ENCODE results near the gene RYR2. TPM values are rescaled to one million over a fixed set of nuclear protein-coding genes. Genes with fewer than 3 reads are reported as not detected.
A peak's percentile ranks its signal among the peaks of the same experiment; 100 is the strongest.

Gene RYR2
- total and polyA plus RNA-seq, 9 donors, result 2.3 to 4.7 (median 3.3) TPM

GRCh38 chr1:237677979-237678378 lies 636.0 kb downstream of the RYR2 start:
- Histone ChIP-seq H3K27ac (ENCODE audit: low read length) (no peak overlapping the region), H3K9me3 (replicated peaks; ENCODE audit: control insufficient read depth, low read depth, low read length) (no peaks in the 10 kb centered on the region), H3K4me1 (ENCODE audit: control insufficient read depth, insufficient read depth, low read length) (no peaks in the 10 kb centered on the region), H3K36me3 (ENCODE audit: control insufficient read depth, insufficient read depth, low read length) (no peaks in the 10 kb centered on the region), H3K4me3 (ENCODE audit: low read length) (no peak overlapping the region), H3K27me3 (ENCODE audit: control insufficient read depth, insufficient read depth, low read length) (no peaks in the 10 kb centered on the region)
- WGBS (ENCODE audit: insufficient coverage), result no CpG with 5 or more reads among the region's 3 CpGs
- peak; percentile 60 for DNase-seq

- DNase-seq, result no peak
- no peaks in the 10 kb centered on the region for H3K4me1 ChIP-seq (ENCODE audit: control insufficient read depth, insufficient read depth, low read length)
- H3K36me3 ChIP-seq (ENCODE audit: control insufficient read depth, insufficient read depth, low read length), result no peaks in the 10 kb centered on the region
- H3K4me3 ChIP-seq (ENCODE audit: low read length), result no peak overlapping the region
- H3K27ac ChIP-seq (ENCODE audit: low read length), result no peak overlapping the region
- 86% methylated on average over 4 of the region's 6 CpGs for WGBS (ENCODE audit: insufficient coverage)
- H3K9me3 ChIP-seq (replicated peaks; ENCODE audit: control insufficient read depth, low read depth, low read length), result no peaks in the 10 kb centered on the region
- H3K27me3 ChIP-seq (ENCODE audit: control insufficient read depth, insufficient read depth, low read length), result no peaks in the 10 kb centered on the region
Measured at GRCh38 chr1:237679687-237680086, 637.7 kb downstream of the RYR2 start.

GRCh38 chr1:237681210-237681609 lies 639.2 kb downstream of the RYR2 start:
- Histone ChIP-seq H3K36me3 (ENCODE audit: control insufficient read depth, insufficient read depth, low read length) (no peaks in the 10 kb centered on the region), H3K4me1 (ENCODE audit: control insufficient read depth, insufficient read depth, low read length) (no peaks in the 10 kb centered on the region), H3K27ac (ENCODE audit: low read length) (no peak overlapping the region), H3K9me3 (replicated peaks; ENCODE audit: control insufficient read depth, low read depth, low read length) (no peaks in the 10 kb centered on the region), H3K4me3 (ENCODE audit: low read length) (no peak overlapping the region), H3K27me3 (ENCODE audit: control insufficient read depth, insufficient read depth, low read length) (no peaks in the 10 kb centered on the region)
- peak; percentile 83 for DNase-seq
- 20% methylated on average over 1 of the region's 6 CpGs for WGBS (ENCODE audit: insufficient coverage)

GRCh38 chr1:237684236-237684635 lies 642.3 kb downstream of the RYR2 start:
- no peaks in the 10 kb centered on the region for H3K4me1 ChIP-seq (ENCODE audit: control insufficient read depth, insufficient read depth, low read length)
- H3K27ac ChIP-seq (ENCODE audit: low read length), result no peak overlapping the region
- 70% methylated on average over 2 of the region's 6 CpGs for WGBS (ENCODE audit: insufficient coverage)

GRCh38 chr1:237685551-237685950 lies 643.6 kb downstream of the RYR2 start:
- no peak overlapping the region for H3K4me3 ChIP-seq (ENCODE audit: low read length)
- no peaks in the 10 kb centered on the region for H3K9me3 ChIP-seq (replicated peaks; ENCODE audit: control insufficient read depth, low read depth, low read length)
- no peaks in the 10 kb centered on the region for H3K36me3 ChIP-seq (ENCODE audit: control insufficient read depth, insufficient read depth, low read length)
- no peak for DNase-seq
- no peaks in the 10 kb centered on the region for H3K27me3 ChIP-seq (ENCODE audit: control insufficient read depth, insufficient read depth, low read length)
- no peaks in the 10 kb centered on the region for H3K4me1 ChIP-seq (ENCODE audit: control insufficient read depth, insufficient read depth, low read length)
- H3K27ac ChIP-seq (ENCODE audit: low read length), result no peak overlapping the region
- WGBS (ENCODE audit: insufficient coverage), result no CpG with 5 or more reads among the region's 1 CpG

More at GRCh38 chr1:237684236-237684635, 642.3 kb downstream of the RYR2 start:
- no peaks in the 10 kb centered on the region for H3K36me3 ChIP-seq (ENCODE audit: control insufficient read depth, insufficient read depth, low read length)
- no peak for DNase-seq
- H3K4me3 ChIP-seq (ENCODE audit: low read length), result no peak overlapping the region
- no peaks in the 10 kb centered on the region for H3K9me3 ChIP-seq (replicated peaks; ENCODE audit: control insufficient read depth, low read depth, low read length)
- no peaks in the 10 kb centered on the region for H3K27me3 ChIP-seq (ENCODE audit: control insufficient read depth, insufficient read depth, low read length)

GRCh38 chr1:237687804-237688203 lies 645.8 kb downstream of the RYR2 start:
- no peaks in the 10 kb centered on the region for H3K9me3 ChIP-seq (replicated peaks; ENCODE audit: control insufficient read depth, low read depth, low read length)
- no peaks in the 10 kb centered on the region for H3K27me3 ChIP-seq (ENCODE audit: control insufficient read depth, insufficient read depth, low read length)
- WGBS (ENCODE audit: insufficient coverage), result 19% methylated on average over 2 of the region's 5 CpGs
- H3K27ac ChIP-seq (ENCODE audit: low read length), result no peak overlapping the region
- H3K4me3 ChIP-seq (ENCODE audit: low read length), result no peak overlapping the region
- H3K36me3 ChIP-seq (ENCODE audit: control insufficient read depth, insufficient read depth, low read length), result no peaks in the 10 kb centered on the region
- H3K4me1 ChIP-seq (ENCODE audit: control insufficient read depth, insufficient read depth, low read length), result no peaks in the 10 kb centered on the region
- peak; percentile 76 for DNase-seq

- H3K9me3 ChIP-seq (replicated peaks; ENCODE audit: control insufficient read depth, low read depth, low read length), result no peaks in the 10 kb centered on the region
- H3K36me3 ChIP-seq (ENCODE audit: control insufficient read depth, insufficient read depth, low read length), result no peaks in the 10 kb centered on the region
- no peak overlapping the region for H3K4me3 ChIP-seq (ENCODE audit: low read length)
- no peaks in the 10 kb centered on the region for H3K27me3 ChIP-seq (ENCODE audit: control insufficient read depth, insufficient read depth, low read length)
- no peak overlapping the region for H3K27ac ChIP-seq (ENCODE audit: low read length)
- WGBS (ENCODE audit: insufficient coverage), result no CpG with 5 or more reads among the region's 2 CpGs
- H3K4me1 ChIP-seq (ENCODE audit: control insufficient read depth, insufficient read depth, low read length), result no peaks in the 10 kb centered on the region
- no peak for DNase-seq
Measured at GRCh38 chr1:237690656-237691055, 648.7 kb downstream of the RYR2 start.

- Histone ChIP-seq H3K4me1 (ENCODE audit: control insufficient read depth, insufficient read depth, low read length) (no peaks in the 10 kb centered on the region), H3K27ac (ENCODE audit: low read length) (no peak overlapping the region), H3K27me3 (ENCODE audit: control insufficient read depth, insufficient read depth, low read length) (no peaks in the 10 kb centered on the region), H3K9me3 (replicated peaks; ENCODE audit: control insufficient read depth, low read depth, low read length) (no peaks in the 10 kb centered on the region), H3K4me3 (ENCODE audit: low read length) (no peak overlapping the region), H3K36me3 (ENCODE audit: control insufficient read depth, insufficient read depth, low read length) (no peaks in the 10 kb centered on the region)
- no peak for DNase-seq
- WGBS (ENCODE audit: insufficient coverage), result 68% methylated on average over 7 of the region's 7 CpGs
Measured at GRCh38 chr1:237692255-237692654, 650.3 kb downstream of the RYR2 start.

GRCh38 chr1:237695878-237696277 lies 653.9 kb downstream of the RYR2 start:
- Histone ChIP-seq H3K36me3 (ENCODE audit: control insufficient read depth, insufficient read depth, low read length) (no peaks in the 10 kb centered on the region), H3K27ac (ENCODE audit: low read length) (no peak overlapping the region), H3K27me3 (ENCODE audit: control insufficient read depth, insufficient read depth, low read length) (no peaks in the 10 kb centered on the region), H3K4me3 (ENCODE audit: low read length) (no peak overlapping the region), H3K4me1 (ENCODE audit: control insufficient read depth, insufficient read depth, low read length) (no peaks in the 10 kb centered on the region), H3K9me3 (replicated peaks; ENCODE audit: control insufficient read depth, low read depth, low read length) (no peaks in the 10 kb centered on the region)
- DNase-seq, result no peak

GRCh38 chr1:237700181-237700580 lies 658.2 kb downstream of the RYR2 start:
- DNase-seq, result peak; percentile 80
- whole genome bisulfite sequencing (ENCODE audit: insufficient coverage), result 20% methylated on average over 1 of the region's 5 CpGs
- Histone ChIP-seq H3K4me1 (ENCODE audit: control insufficient read depth, insufficient read depth, low read length) (no peaks in the 10 kb centered on the region), H3K9me3 (replicated peaks; ENCODE audit: control insufficient read depth, low read depth, low read length) (no peaks in the 10 kb centered on the region), H3K4me3 (ENCODE audit: low read length) (no peak overlapping the region), H3K27me3 (ENCODE audit: control insufficient read depth, insufficient read depth, low read length) (no peaks in the 10 kb centered on the region), H3K27ac (ENCODE audit: low read length) (no peak overlapping the region), H3K36me3 (ENCODE audit: control insufficient read depth, insufficient read depth, low read length) (no peaks in the 10 kb centered on the region)

GRCh38 chr1:237701534-237701933 lies 659.5 kb downstream of the RYR2 start:
- no peak overlapping the region for H3K4me3 ChIP-seq (ENCODE audit: low read length)
- no CpG with 5 or more reads among the region's 2 CpGs for WGBS (ENCODE audit: insufficient coverage)
- H3K9me3 ChIP-seq (replicated peaks; ENCODE audit: control insufficient read depth, low read depth, low read length), result no peaks in the 10 kb centered on the region
- no peaks in the 10 kb centered on the region for H3K4me1 ChIP-seq (ENCODE audit: control insufficient read depth, insufficient read depth, low read length)
- H3K27ac ChIP-seq (ENCODE audit: low read length), result no peak overlapping the region
- H3K27me3 ChIP-seq (ENCODE audit: control insufficient read depth, insufficient read depth, low read length), result no peaks in the 10 kb centered on the region
- DNase-seq, result no peak
- no peaks in the 10 kb centered on the region for H3K36me3 ChIP-seq (ENCODE audit: control insufficient read depth, insufficient read depth, low read length)
